CD4-positive, alpha-beta T cell treated with Interleukin-12 subunit alpha and Interleukin-12 subunit beta, for 1 hour (primary cell): ENCODE data around the gene ABCG2.

Source experiments
- DNase-seq: peaks from one replicate; pipeline ENCODE4 v3.0.0-alpha.2; 2020

The ABCG2 gene

DNA sequence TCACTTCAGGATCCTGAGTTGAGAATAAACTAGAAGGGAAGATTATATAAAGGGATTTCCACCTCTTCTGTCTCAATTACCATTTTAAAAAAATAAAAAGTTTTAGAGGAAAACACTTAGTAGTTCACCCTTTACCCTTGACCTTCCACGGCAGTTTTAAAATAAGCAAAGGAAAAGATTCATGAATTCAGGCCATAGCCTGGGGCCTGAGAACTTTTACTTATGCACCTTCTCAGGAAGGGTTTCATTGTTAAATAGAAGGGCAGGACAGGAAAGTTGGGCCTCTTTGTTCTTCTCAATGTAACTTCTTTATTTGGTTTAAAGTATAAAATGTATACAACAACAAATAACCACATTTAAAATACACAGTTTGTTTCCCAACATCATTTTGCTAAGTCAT is 96.1 kb downstream of the ABCG2 start:
- DNase-seq, result no peak

DNA sequence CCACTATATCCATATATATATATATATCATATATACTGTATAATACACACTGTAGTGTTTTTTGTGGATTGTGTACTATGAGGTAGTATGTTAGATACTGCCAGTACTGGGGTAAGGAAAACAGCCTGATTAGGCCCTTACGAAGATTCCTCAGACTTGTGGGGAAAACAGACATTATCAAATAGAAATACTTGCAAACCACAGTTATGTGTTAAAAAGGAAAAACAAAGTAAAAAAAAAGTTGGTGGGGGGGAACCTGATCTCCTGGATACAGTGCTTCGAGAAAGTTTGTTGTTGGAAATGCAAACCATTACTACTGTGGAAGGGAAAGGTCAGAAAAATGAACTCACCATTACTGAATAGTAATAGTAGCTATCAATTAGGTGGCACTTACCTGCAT is 98.0 kb downstream of the ABCG2 start:
- DNase-seq, result no peak

DNA sequence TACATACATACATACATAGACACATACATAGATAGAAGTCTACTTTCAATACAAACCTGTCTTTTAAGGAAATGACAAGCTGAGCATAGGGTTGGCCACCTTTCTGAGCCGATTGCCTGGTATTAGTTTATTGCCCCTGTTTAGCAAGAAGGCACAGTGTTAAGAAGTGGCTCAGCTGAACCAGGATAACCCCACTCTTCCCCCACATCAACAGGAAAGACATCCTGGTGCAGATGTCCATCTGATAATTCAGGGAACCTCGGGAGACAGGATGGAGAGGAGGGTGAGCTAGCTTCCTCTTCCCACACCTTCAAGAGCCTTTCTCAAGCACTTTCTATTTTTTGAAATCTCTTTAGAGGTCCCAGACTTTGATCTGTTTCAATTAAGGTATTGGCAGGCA is 98.7 kb downstream of the ABCG2 start:
- DNase-seq, result no peak

DNA sequence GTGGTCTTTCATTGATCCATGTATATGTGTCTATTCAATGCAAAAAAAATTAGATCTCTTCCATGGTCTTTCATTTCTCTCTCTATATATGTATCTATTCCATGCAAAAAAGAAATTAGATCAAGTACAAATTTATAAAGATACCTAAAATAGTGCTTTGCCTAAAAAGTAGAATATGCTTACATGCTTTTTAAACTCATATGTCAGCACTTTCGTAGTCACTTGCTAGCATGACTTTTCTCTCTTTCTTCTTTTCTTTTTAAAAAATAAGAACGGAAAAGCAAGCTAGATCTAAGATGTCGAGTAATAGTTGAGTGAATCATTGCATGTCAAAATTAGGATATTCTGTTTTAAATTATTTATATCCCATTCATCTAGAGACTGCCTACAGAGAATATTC is 100.1 kb downstream of the ABCG2 start:
- no peak for DNase-seq

DNA sequence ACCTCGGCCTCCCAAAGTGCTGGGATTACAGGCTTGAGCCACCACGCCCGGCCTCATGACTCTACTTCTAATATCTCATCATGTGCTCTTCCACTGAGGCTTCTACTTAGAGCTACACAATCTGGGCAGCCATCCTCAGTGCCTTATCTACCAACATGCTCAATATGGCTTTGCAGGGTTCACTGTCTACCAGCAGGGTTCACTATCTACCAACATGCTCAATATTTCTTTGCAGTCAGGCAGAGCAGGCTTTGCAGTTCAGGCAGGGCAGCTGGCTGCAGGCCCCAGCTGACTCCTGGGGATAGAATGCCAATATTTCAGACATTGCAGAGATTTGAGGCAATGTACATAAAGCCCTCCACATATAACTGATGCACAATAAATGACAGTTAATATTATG is 103.5 kb downstream of the ABCG2 start:
- DNase-seq, result no peak

DNA sequence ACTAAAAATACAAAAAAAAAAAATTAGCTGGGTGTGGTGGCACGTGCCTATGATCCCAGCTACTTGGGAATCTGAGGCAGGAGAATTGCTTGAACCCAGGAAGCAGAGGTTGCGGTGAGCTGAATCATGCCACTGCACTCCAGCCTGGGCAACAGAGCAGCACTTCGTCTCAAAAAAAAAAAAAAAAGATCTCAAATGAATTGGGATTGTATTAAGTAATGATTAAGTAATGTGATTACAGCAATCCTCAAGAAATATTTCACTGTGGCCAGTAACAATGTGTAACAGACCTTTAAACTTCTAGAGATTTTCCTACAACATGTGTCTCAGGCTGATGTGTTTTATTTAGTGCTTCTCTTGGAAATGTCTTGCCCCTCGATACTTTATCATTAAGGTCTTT is 104.2 kb downstream of the ABCG2 start:
- no peak for DNase-seq

DNA sequence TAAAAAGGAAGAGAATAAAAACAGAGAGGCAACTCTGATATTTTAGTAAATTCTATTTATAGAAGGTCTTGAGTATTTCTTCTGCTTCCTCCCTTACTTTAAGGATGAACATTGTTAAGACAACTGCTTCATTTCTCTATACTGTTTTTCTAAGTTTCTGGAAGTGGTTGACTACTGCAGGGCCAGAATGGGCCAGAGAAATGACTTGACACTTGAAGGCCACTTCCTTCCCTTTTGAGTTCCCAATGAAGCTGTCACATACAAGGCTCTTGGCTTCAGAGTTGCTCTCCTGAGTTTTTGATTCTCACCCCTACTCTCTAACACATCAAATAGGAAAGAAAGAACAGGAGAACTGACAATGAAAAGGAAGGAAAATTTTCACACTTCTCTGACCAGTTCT is 113.4 kb downstream of the ABCG2 start:
- no peak for DNase-seq

DNA sequence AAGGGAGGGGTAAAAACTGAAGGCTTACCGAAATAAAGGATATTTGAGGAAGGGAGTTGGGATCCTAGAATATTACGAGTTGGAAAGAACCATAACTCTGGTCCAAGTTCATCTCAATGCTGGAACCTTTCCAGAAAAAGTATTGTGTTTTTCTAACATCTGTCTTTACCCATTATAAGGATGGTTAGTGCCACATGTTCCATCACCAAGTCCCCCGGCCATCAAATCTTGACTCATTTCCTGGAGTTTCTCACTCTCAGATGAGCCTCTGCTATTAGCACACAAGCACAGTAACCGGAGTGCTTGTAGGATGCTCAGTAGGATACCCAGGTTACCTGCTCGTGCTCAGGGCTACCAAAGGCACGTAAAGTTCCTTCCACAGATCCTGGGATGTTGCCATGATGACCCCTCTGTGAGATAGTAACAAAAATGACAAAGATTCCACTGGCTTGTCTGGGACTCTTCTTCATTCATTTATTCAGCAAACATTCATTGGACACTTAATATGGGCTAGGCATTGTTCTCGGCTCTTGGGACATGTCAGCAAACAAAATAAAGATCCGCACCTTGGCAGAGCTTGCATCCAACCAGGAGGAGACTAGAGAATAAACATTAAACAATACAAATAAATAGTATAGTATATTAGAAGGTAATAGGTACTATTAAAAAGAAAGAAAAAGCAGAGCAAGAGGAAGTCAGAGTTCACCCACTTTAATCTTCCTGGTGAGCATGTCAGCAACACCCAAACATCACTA is 114.7 kb downstream of the ABCG2 start:
- DNase-seq, result no peak

DNA sequence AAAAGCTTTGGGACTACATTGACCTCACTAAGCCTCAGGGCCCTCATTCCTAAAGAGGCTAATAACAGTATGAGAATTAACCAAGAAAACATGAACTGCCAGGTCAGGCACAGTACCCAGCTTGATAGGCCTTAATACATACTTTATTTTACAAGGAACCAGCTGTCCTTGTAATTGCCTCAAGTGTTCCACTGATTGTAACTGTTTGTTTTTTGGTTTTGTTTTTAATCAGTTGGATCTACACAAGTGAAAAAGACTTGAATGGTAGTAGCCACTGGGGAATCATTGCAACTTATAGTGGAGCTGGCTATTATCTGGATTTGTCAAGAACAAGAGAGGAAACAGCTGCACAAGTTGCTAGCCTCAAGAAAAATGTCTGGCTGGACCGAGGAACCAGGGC is 115.4 kb downstream of the ABCG2 start:
- DNase-seq, result no peak

DNA sequence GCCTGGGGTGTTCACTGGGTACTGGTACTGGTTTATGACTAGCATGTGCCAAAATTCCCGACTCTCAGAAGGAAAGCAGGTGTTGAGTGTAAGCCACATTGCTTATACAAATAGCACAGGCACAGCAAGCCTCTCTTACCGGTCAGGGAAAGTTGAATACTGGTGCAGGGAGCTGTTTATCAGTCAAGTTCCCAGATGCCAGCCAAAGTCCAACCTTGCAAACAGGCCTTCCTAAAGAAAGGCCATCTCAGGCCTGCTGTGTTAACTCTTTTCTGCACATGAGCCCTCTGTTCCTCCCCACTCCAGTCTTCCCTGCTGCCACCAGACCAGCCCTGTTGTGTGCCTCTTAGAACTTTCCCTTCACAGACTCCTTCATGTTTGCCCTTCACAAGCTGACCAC is 116.8 kb downstream of the ABCG2 start:
- DNase-seq, result no peak

DNA sequence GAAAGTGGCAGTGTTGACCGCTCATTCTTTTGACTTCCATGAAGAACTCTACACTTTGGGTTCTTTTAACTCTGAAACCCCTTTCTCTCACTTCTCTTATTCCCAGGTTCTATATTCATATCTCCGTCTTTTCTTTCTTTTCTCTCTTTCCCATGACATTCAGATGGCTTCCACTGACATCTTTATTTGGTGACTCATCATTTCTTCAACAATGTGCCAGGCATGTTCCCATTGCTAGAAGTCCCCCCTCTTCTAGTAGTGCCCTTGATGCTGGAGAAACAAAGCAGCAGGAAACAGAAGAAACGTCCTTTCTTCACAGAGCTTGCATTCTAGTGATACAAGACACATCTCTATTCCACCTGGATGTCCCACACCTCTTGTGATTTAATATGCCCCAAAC is 117.7 kb downstream of the ABCG2 start:
- DNase-seq, result no peak
